GM12878 (cell line): ENCODE results near the gene GALNT3. TPM values are rescaled to one million over a fixed set of nuclear protein-coding genes. Genes with fewer than 3 reads are reported as not detected.

Source experiments
- ATAC-seq: fragments of 200-7000 bp; cut with Tn5 transposase; 3 replicates; pipeline ENCODE4 v1.9.1; 2020; ENCODE audit warnings: mild to moderate bottlenecking, moderate library complexity
- BruUV-seq: library from RNA; stranded (reverse); fragments of 400-500 nt; replicated peaks from 2 replicates; lab custom pipeline; 2021; lab: Mats Ljungman, UMichigan
- CTCF ChIA-PET: fragments of 300-600 bp; sonication (Branson Sonifier 250); formaldehyde crosslinking; extraction: SDS; loops from one replicate; lab custom pipeline; 2021; ENCODE audit warnings: inconsistent platforms; lab: Yijun Ruan, JAX
- POLR2A ChIA-PET: fragments of 350-600 bp; formaldehyde crosslinking; extraction: SDS; loops from one replicate; lab custom pipeline; 2021; ENCODE audit warnings: inconsistent platforms; lab: Charles Lee
- RAD21 ChIA-PET: fragments of 300-600 bp; sonication (Branson Sonifier 250); formaldehyde crosslinking; loops from one replicate; lab custom pipeline; 2023; ENCODE audit warnings: antibody characterized with exemption; ENCODE audit not compliant: unreplicated experiment; lab: Charles Lee
- SMC1A ChIA-PET: fragments of 300-600 bp; sonication (Branson Sonifier 250); formaldehyde crosslinking; loops from one replicate; lab custom pipeline; 2023; ENCODE audit not compliant: unreplicated experiment, uncharacterized antibody; lab: Charles Lee
- DNase-seq: peaks from one replicate; pipeline ENCODE4 v3.0.0-alpha.2; 2011; ENCODE audit warnings: low read depth, low spot score
- FAIRE-seq: peaks from 3 replicates; lab custom pipeline; 2011; peaks lifted over from hg19 to GRCh38; lab: Jason Lieb, UNC
- H2AFZ ChIP-seq: 2 replicates; pipeline ENCODE4 v1.6.0; 2011; ENCODE audit warnings: low read depth, low read length, control low read depth; ENCODE audit not compliant: control insufficient read depth
- H3K27ac ChIP-seq: 2 replicates; pipeline ENCODE4 v1.5.1; 2011; ENCODE audit warnings: control low read depth; ENCODE audit not compliant: control insufficient read depth, insufficient read depth
- H3K27me3 ChIP-seq, 2 experiments: replicated peaks in 1 of 2; 2 replicates each; pipeline versions ENCODE4 v1.6.0 to v1.6.1; 2011; ENCODE audit warnings: low read length in 1 of 2; ENCODE audit not compliant: control insufficient read depth in 2 of 2, insufficient read depth in 2 of 2
- H3K36me3 ChIP-seq, 2 experiments: 2 replicates each; pipeline ENCODE4 v1.5.1; 2011; ENCODE audit warnings: low read length in 1 of 2; ENCODE audit not compliant: control insufficient read depth in 2 of 2, insufficient read depth in 2 of 2
- H3K4me1 ChIP-seq: 2 replicates; pipeline ENCODE4 v1.6.1; 2011; ENCODE audit warnings: mild to moderate bottlenecking, low read length, moderate library complexity, mixed read lengths; ENCODE audit not compliant: control insufficient read depth, insufficient read depth
- H3K4me2 ChIP-seq: 2 replicates; pipeline ENCODE4 v1.6.0; 2011; ENCODE audit warnings: control low read depth; ENCODE audit not compliant: control insufficient read depth, insufficient read depth
- H3K4me3 ChIP-seq: fragments of 200-600 bp; sonication (generic); 2 replicates; pipeline ENCODE4 v1.5.1; 2016
- H3K79me2 ChIP-seq: 2 replicates; pipeline ENCODE4 v1.6.0; 2011; ENCODE audit warnings: low read length; ENCODE audit not compliant: control insufficient read depth, insufficient read depth
- H3K9ac ChIP-seq: 2 replicates; pipeline ENCODE4 v1.8.0; 2011; ENCODE audit warnings: low read length, control low read depth, mixed read lengths; ENCODE audit not compliant: control insufficient read depth, insufficient read depth
- H3K9me3 ChIP-seq: replicated peaks from 3 replicates; pipeline ENCODE4 v1.5.1; 2011; ENCODE audit warnings: mild to moderate bottlenecking, low read length; ENCODE audit not compliant: control insufficient read depth, insufficient read depth
- H4K20me1 ChIP-seq: 2 replicates; pipeline ENCODE4 v1.6.0; 2011; ENCODE audit not compliant: control insufficient read depth, insufficient read depth
- BACH1 ChIP-seq: fragments of 450-650 bp; IDR thresholded peaks from 2 replicates; pipeline ENCODE4 v1.6.1; 2017; ENCODE audit warnings: mild to moderate bottlenecking, borderline replicate concordance
- KDM1A ChIP-seq: fragments of 200-600 bp; sonication (generic); IDR thresholded peaks from 2 replicates; pipeline ENCODE4 v1.6.1; 2016; ENCODE audit warnings: borderline replicate concordance
- MTA3 ChIP-seq: IDR thresholded peaks from 2 replicates; pipeline ENCODE4 v1.6.1; 2012; ENCODE audit warnings: low read length, inconsistent platforms, borderline replicate concordance
- NFIC ChIP-seq: IDR thresholded peaks from 2 replicates; pipeline ENCODE4 v1.6.1; 2012; ENCODE audit warnings: low read depth, mild to moderate bottlenecking, inconsistent platforms, low read length, moderate library complexity
- PAX5 ChIP-seq: IDR thresholded peaks from 2 replicates; pipeline ENCODE4 v1.6.1; 2011; ENCODE audit warnings: low read depth, low read length, borderline replicate concordance
- SKIL ChIP-seq: fragments of 450-650 bp; IDR thresholded peaks from 2 replicates; pipeline ENCODE4 v1.6.1; 2017; ENCODE audit warnings: mild to moderate bottlenecking, low read depth, inconsistent platforms; ENCODE audit not compliant: poor library complexity, severe bottlenecking
- ZNF687 ChIP-seq: fragments of 450-650 bp; IDR thresholded peaks from 2 replicates; pipeline ENCODE4 v1.6.1; 2017; ENCODE audit warnings: mild to moderate bottlenecking, moderate library complexity
- WGBS: methylation state at CpG from one replicate; pipeline ENCODE4 v1.1.6; 2016; ENCODE audit warnings: low lambda C conversion rate; ENCODE audit not compliant: insufficient replicate concordance, insufficient coverage; ENCODE audit errors: missing lambda C conversion rate; 5-methylcytosine and 5-hydroxymethylcytosine counted together
- in situ Hi-C: fragments of 300-500 bp; cut with MboI; formaldehyde crosslinking; loops from 9 replicates; pipeline ENCODE4 v1.14.3; 2018; ENCODE audit warnings: mixed read lengths
- intact Hi-C: fragments of 100-400 bp; cut with micrococcal nuclease; formaldehyde crosslinking; loops from one replicate; pipeline ENCODE4 v1.14.2; 2022; ENCODE audit not compliant: unreplicated experiment
- polyA plus RNA-seq, 11 experiments: library from polyadenylated mRNA; depleted of rRNA in 4 of 11; unstranded in 6 of 11; stranded (reverse) in 5 of 11; fragments of >200 nt; fragmentation: Nextera tagmentation in 4 of 11; fragmentation: Illumina TruSeq in 1 of 11; extraction: Ambion mirVana in 4 of 11; extraction: Trizol in 1 of 11; gene quantifications; 1 replicate in 1 of 11; 2 replicates in 10 of 11; pipeline versions ENCODE4 v1.2.1 to v1.2.3, GENCODE V29; 2011 to 2016; ENCODE audit warnings: inconsistent platforms in 2 of 11, missing spikeins in 2 of 11, low read depth in 1 of 11
- total RNA-seq, 4 experiments: library from RNA; depleted of rRNA in 3 of 4; stranded (reverse); fragments of >200 nt in 3 of 4; fragmentation: Illumina TruSeq in 1 of 4; extraction: Trizol in 1 of 4; gene quantifications; 2 replicates each; pipeline versions ENCODE4 v1.2.1 to v1.2.3, GENCODE V29; 2013 to 2021

The GALNT3 gene
- total and polyA plus RNA-seq, 10 of the 15 experiments (the other 5 are each of a cell fraction or from before 2014, with no cell fraction given): 0.53 to 3.7 (median 1.1) TPM

- DNase-seq (no peak), ATAC-seq (no peak), FAIRE-seq (no peak)
- ChIA-PET POLR2A (no interaction called here), CTCF (interaction anchor here (0.6 kb wide), 1 partner anchor 139 kb away, joined by 3 read pairs; no protein-coding TSS in a partner anchor), RAD21 (no interaction called here), SMC1A (no interaction called here)
- no peaks in the 10 kb centered on the region for H3K36me3 ChIP-seq
- H3K4me1 ChIP-seq: no peaks in the 10 kb centered on the region
- no peak overlapping the region for H3K4me2 ChIP-seq
- no TSS peak for BruUV-seq
- no peak for TF ChIP-seq MTA3
- TF ChIP-seq KDM1A: no peak
- TF ChIP-seq NFIC: no peak
- no peak for TF ChIP-seq PAX5
- no peak for TF ChIP-seq SKIL
- TF ChIP-seq BACH1: no peak
- TF ChIP-seq ZNF687: no peak
- no peak overlapping the region for H3K4me3 ChIP-seq
- no peak overlapping the region for H2AFZ ChIP-seq
- H3K9ac ChIP-seq: no peak overlapping the region
- WGBS: 66% methylated on average over 4 of the region's 4 CpGs
- H3K27me3 ChIP-seq: no peaks in the 10 kb centered on the region
- intact Hi-C loops: no loop called here
- H3K79me2 ChIP-seq: no peaks in the 10 kb centered on the region
- H4K20me1 ChIP-seq: no peaks in the 10 kb centered on the region
- H3K27ac ChIP-seq: no peak overlapping the region
- in situ Hi-C loops: no loop called here
- H3K9me3 ChIP-seq: no peaks in the 10 kb centered on the region
Measured at GRCh38 chr2:165803123-165803760, 9.2 kb upstream of the GALNT3 start.
